CD14-positive monocyte (primary cell): ENCODE data around the gene TERT. TPM values are rescaled to one million over a fixed set of nuclear protein-coding genes. Genes with fewer than 3 reads are reported as not detected.

Experiments
- DNase-seq, 3 donors: peaks; one replicate each; pipeline ENCODE4 v3.0.0-alpha.2; 2011 to 2022
- H2AFZ ChIP-seq: 2 replicates; pipeline ENCODE4 v1.6.0; 2012; ENCODE audit warnings: mild to moderate bottlenecking, low read depth, low read length, inconsistent platforms; ENCODE audit not compliant: insufficient read depth, poor library complexity, severe bottlenecking
- H3K27ac ChIP-seq, 2 donors: 1 replicate in 1 of 2; 2 replicates in 1 of 2; pipeline ENCODE4 v1.5.1; 2012 to 2013; ENCODE audit warnings: low read length in 2 of 2, control low read depth in 1 of 2, inconsistent platforms in 1 of 2, low read depth in 1 of 2, mild to moderate bottlenecking in 1 of 2
- H3K27me3 ChIP-seq, 2 donors: one replicate each; pipeline versions ENCODE4 v1.6.0 to v1.6.1; 2011 to 2013; ENCODE audit warnings: low read length in 2 of 2; ENCODE audit not compliant: control insufficient read depth in 2 of 2, insufficient read depth in 2 of 2
- H3K36me3 ChIP-seq, 2 donors: replicated peaks in 1 of 2; 1 replicate in 1 of 2; 2 replicates in 1 of 2; pipeline versions ENCODE4 v1.5.1 to v1.6.1; 2012 to 2013; ENCODE audit warnings: low read length in 2 of 2, control low read depth in 1 of 2, inconsistent platforms in 1 of 2, mild to moderate bottlenecking in 1 of 2; ENCODE audit not compliant: insufficient read depth in 2 of 2, control insufficient read depth in 1 of 2
- H3K4me1 ChIP-seq, 2 donors: 1 replicate in 1 of 2; 2 replicates in 1 of 2; pipeline versions ENCODE4 v1.5.1 to v1.6.1; 2012 to 2013; ENCODE audit warnings: low read length in 2 of 2, control low read depth in 1 of 2, inconsistent platforms in 1 of 2, mild to moderate bottlenecking in 1 of 2, moderate library complexity in 1 of 2; ENCODE audit not compliant: insufficient read depth in 2 of 2, control insufficient read depth in 1 of 2
- H3K4me2 ChIP-seq: replicated peaks from 2 replicates; pipeline ENCODE3; 2012; ENCODE audit warnings: low read length, moderate library complexity, mild to moderate bottlenecking; ENCODE audit not compliant: poor library complexity, severe bottlenecking; ENCODE audit errors: extremely low read depth
- H3K4me3 ChIP-seq, 3 experiments: fragments of 200-600 bp in 1 of 3; sonication (generic) in 1 of 3; replicated peaks in 1 of 3; 1 replicate in 2 of 3; 2 replicates in 1 of 3; pipeline ENCODE4 v1.5.1; 2011 to 2013; ENCODE audit warnings: low read length in 3 of 3, mild to moderate bottlenecking in 3 of 3, control low read depth in 2 of 3, low read depth in 2 of 3, inconsistent platforms in 1 of 3, moderate library complexity in 1 of 3
- H3K79me2 ChIP-seq: 2 replicates; pipeline ENCODE4 v1.6.0; 2012; ENCODE audit warnings: mild to moderate bottlenecking, control low read depth, inconsistent platforms, low read length, moderate library complexity; ENCODE audit not compliant: insufficient read depth
- H3K9ac ChIP-seq: 2 replicates; pipeline ENCODE4 v1.6.0; 2017; ENCODE audit warnings: low read length, mild to moderate bottlenecking; ENCODE audit not compliant: insufficient read depth, poor library complexity, severe bottlenecking
- H3K9me3 ChIP-seq, 2 donors: replicated peaks in 1 of 2; 1 replicate in 1 of 2; 2 replicates in 1 of 2; pipeline versions ENCODE4 v1.5.1 to v1.6.1; 2012 to 2013; ENCODE audit warnings: low read length in 2 of 2, control low read depth in 1 of 2; ENCODE audit not compliant: control insufficient read depth in 1 of 2, insufficient read depth in 1 of 2
- H4K20me1 ChIP-seq: 2 replicates; pipeline ENCODE4 v1.6.0; 2012; ENCODE audit warnings: mild to moderate bottlenecking, low read length, control low read depth, moderate library complexity; ENCODE audit not compliant: insufficient read depth
- H3K27ac Mint-ChIP-seq, 7 donors: one replicate each; pipeline ENCODE4 v1.8.0; 2020; ENCODE audit warnings: mild to moderate bottlenecking in 7 of 7, mixed read lengths in 7 of 7, moderate library complexity in 6 of 7, inconsistent platforms in 2 of 7
- H3K27me3 Mint-ChIP-seq, 3 donors: one replicate each; pipeline ENCODE4 v1.8.0; 2021 to 2022; ENCODE audit warnings: low read depth in 3 of 3, mild to moderate bottlenecking in 3 of 3, mixed read lengths in 3 of 3, moderate library complexity in 3 of 3, inconsistent platforms in 1 of 3
- H3K36me3 Mint-ChIP-seq, 2 donors: one replicate each; pipeline ENCODE4 v1.8.0; 2020; ENCODE audit warnings: mixed read lengths in 2 of 2, inconsistent platforms in 1 of 2, mild to moderate bottlenecking in 1 of 2
- H3K4me1 Mint-ChIP-seq: one replicate; pipeline ENCODE4 v1.8.0; 2020; ENCODE audit warnings: mild to moderate bottlenecking, mixed read lengths
- H3K4me3 Mint-ChIP-seq, 2 donors: one replicate each; pipeline ENCODE4 v1.8.0; 2020; ENCODE audit warnings: mild to moderate bottlenecking in 2 of 2, mixed read lengths in 2 of 2, moderate library complexity in 1 of 2
- H3K9me3 Mint-ChIP-seq, 7 donors: one replicate each; pipeline ENCODE4 v1.8.0; 2020 to 2022; ENCODE audit warnings: mixed read lengths in 7 of 7, mild to moderate bottlenecking in 6 of 7, moderate library complexity in 6 of 7, inconsistent platforms in 2 of 7
- CTCF ChIP-seq: fragments of 200-600 bp; IDR thresholded peaks from one replicate; pipeline ENCODE4 v1.8.0; 2022; ENCODE audit warnings: antibody characterized with exemption, mild to moderate bottlenecking
- WGBS: methylation state at CpG from one replicate; pipeline ENCODE4 v1.1.5; 2013; ENCODE audit warnings: missing lambda C conversion rate; ENCODE audit not compliant: insufficient coverage; 5-methylcytosine and 5-hydroxymethylcytosine counted together
- intact Hi-C, 2 donors: fragments of 100-400 bp; cut with micrococcal nuclease; formaldehyde crosslinking; loops; one replicate each; pipeline versions ENCODE4 v1.15.0 to v1.15.1; 2023
- polyA plus RNA-seq, 3 donors: library from polyadenylated mRNA; depleted of rRNA in 1 of 3; unstranded in 2 of 3; stranded (reverse) in 1 of 3; fragments of 300-500 nt in 2 of 3; fragments of >200 nt in 1 of 3; fragmentation: Illumina TruSeq in 2 of 3; gene quantifications; 1 replicate in 2 of 3; 2 replicates in 1 of 3; pipeline ENCODE4 v1.2.3, GENCODE V29; 2012 to 2021

The TERT gene
- polyA plus RNA-seq, 3 donors: not detected

GRCh38 chr5:1299961-1300360, 5.1 kb upstream of the TERT start:
- no peak overlapping the region for H3K27ac ChIP-seq
- H4K20me1 ChIP-seq: no peaks in the 10 kb centered on the region
- DNase-seq: no peak
- 83% methylated on average over 10 of the region's 17 CpGs for WGBS
- intact Hi-C loops: no loop called here
- Mint-ChIP-seq H3K4me3 (no peak overlapping the region), H3K27me3 (peaks cover 17 to 27% (median 24%) of the 10 kb centered on the region in 3 donors), H3K9me3 (peaks cover 0 to 6% (median 0%) of the 10 kb centered on the region in 7 donors), H3K36me3 (no peaks in the 10 kb centered on the region), H3K27ac (no peak overlapping the region), H3K4me1 (peaks cover 15% of the 10 kb centered on the region)
- H2AFZ ChIP-seq: no peak overlapping the region
- no peak for TF ChIP-seq CTCF
- H3K9ac ChIP-seq: no peak overlapping the region
- no peaks in the 10 kb centered on the region for H3K36me3 ChIP-seq
- peaks cover 0 to 12% of the 10 kb centered on the region in 2 donors for H3K27me3 ChIP-seq
- no peaks in the 10 kb centered on the region for H3K79me2 ChIP-seq
- no peak overlapping the region for H3K4me2 ChIP-seq
- H3K9me3 ChIP-seq: no peaks in the 10 kb centered on the region
- H3K4me3 ChIP-seq: no peak overlapping the region
- peaks cover 5 to 12% of the 10 kb centered on the region in 2 donors for H3K4me1 ChIP-seq

GRCh38 chr5:1299511-1299850, 4.6 kb upstream of the TERT start:
- peaks cover 14% of the 10 kb centered on the region for H3K4me1 Mint-ChIP-seq
- Histone ChIP-seq H2AFZ (no peak overlapping the region), H3K36me3 (no peaks in the 10 kb centered on the region), H3K9ac (no peak overlapping the region), H3K27me3 (peaks cover 0 to 12% of the 10 kb centered on the region in 2 donors), H3K4me2 (no peak overlapping the region), H3K79me2 (no peaks in the 10 kb centered on the region), H3K4me3 (no peak overlapping the region), H3K4me1 (peaks cover 5 to 12% of the 10 kb centered on the region in 2 donors), H3K27ac (no peak overlapping the region), H4K20me1 (no peaks in the 10 kb centered on the region), H3K9me3 (no peaks in the 10 kb centered on the region)
- no peak for DNase-seq
- no peaks in the 10 kb centered on the region for H3K36me3 Mint-ChIP-seq
- no peak for TF ChIP-seq CTCF
- H3K27me3 Mint-ChIP-seq: peaks cover 17 to 32% (median 24%) of the 10 kb centered on the region in 3 donors
- H3K27ac Mint-ChIP-seq: peak overlapping the region in 1 of 7 donors; percentile 27
- peaks cover 0 to 6% (median 0%) of the 10 kb centered on the region in 7 donors for H3K9me3 Mint-ChIP-seq
- intact Hi-C loops: no loop called here
- H3K4me3 Mint-ChIP-seq: no peak overlapping the region
- 90% methylated on average over 8 of the region's 9 CpGs for WGBS
